ENCODE data around the gene CTRB1. TPM values are rescaled to one million over a fixed set of nuclear protein-coding genes. Genes with fewer than 3 reads are reported as not detected.

Gene CTRB1
- total and polyA plus RNA-seq, 2 of the 13 experiments (the other 11 are each of a cell fraction or from before 2014, with no cell fraction given), result not detected

- 5% methylated on average over 21 of the region's 25 CpGs for WGBS (ENCODE audit: low lambda C conversion rate)
- Histone ChIP-seq H3K27me3 (ENCODE audit: control insufficient read depth in 1 of 2, insufficient read depth in 2 of 2, low read length in 2 of 2) (no peaks in the 10 kb centered on the region), H4K20me1 (ENCODE audit: insufficient read depth, low read length) (peaks cover 16% of the 10 kb centered on the region; the same call in 1 of the 2 replicates), H3K4me3 (replicated peaks in 1 of 3; ENCODE audit: insufficient read depth in 1 of 3, low read depth in 2 of 3, low read length in 3 of 3) (peak overlapping the region; percentile 11 to 63 (median 25); a peak in 5 of 6 replicates), H3K4me2 (ENCODE audit: low read depth, low read length) (peak overlapping the region; percentile 84), H3K9ac (ENCODE audit: insufficient read depth, low read depth, low read length) (peak overlapping the region; percentile 99), H3K36me3 (replicated peaks in 1 of 2; ENCODE audit: control insufficient read depth in 1 of 2, insufficient read depth in 2 of 2, low read length in 2 of 2) (peaks cover 22 to 32% of the 10 kb centered on the region in 2 experiments), H3K27ac (ENCODE audit: extremely low read length, insufficient read depth, low read length) (peak overlapping the region; percentile 97), H3K79me2 (ENCODE audit: insufficient read depth, low read length) (peaks cover 84% of the 10 kb centered on the region), H2AFZ (ENCODE audit: low read length) (no peak overlapping the region), H3K4me1 (ENCODE audit: insufficient read depth, low read length) (peaks cover 85% of the 10 kb centered on the region), H3K9me3 (ENCODE audit: low read length) (no peaks in the 10 kb centered on the region)
- in situ Hi-C loops (cut with HindIII; ENCODE audit: extremely low pct_ligation_motif_present, low pct_unique_long_range_greater_than_20kb), result no loop called here
- ChIA-PET POLR2A (interaction anchor here (0.9 to 14.7 kb wide), 23 partner anchors 8 to 219 kb away, joined by 3 to 312 read pairs (median 5); partner anchors contain the start of genes CTRB1 and TMEM170A), CTCF (ENCODE audit: low intra/inter-chr PET ratio, low total read pairs) (no interaction called here)
- intact Hi-C loops (cut with micrococcal nuclease; ENCODE audit: unreplicated experiment), result loop anchor here (1.0 to 5.0 kb wide), 4 partner anchors 11 to 248 kb away; partner anchors contain the start of gene ZNRF1
- FAIRE-seq (peak; percentile 88), ATAC-seq (peak; percentile 80), DNase-seq (ENCODE audit: low spot score) (peak; percentile 99)
- TSS peak; percentile 90 for BruUV-seq (replicated peaks)
- TF ChIP-seq TP53 (CRISPR knock-in tag; conservative IDR thresholded peaks at IDR 0.05) (peak; percentile 87; the same call in 1 of the 2 replicates), ZNF878 (CRISPR knock-in tag; IDR thresholded peaks at IDR 0.05) (peak; percentile 94; the same call in 1 of the 2 replicates), KDM6A (CRISPR knock-in tag; IDR thresholded peaks at IDR 0.05; ENCODE audit: low read depth) (peak; percentile 94), ZNF550 (CRISPR knock-in tag; IDR thresholded peaks at IDR 0.05; ENCODE audit: borderline replicate concordance) (peak; percentile 66; the same call in 1 of the 2 replicates), ESRRA (CRISPR knock-in tag; IDR thresholded peaks at IDR 0.05; ENCODE audit: low read depth) (peak; percentile 63), CTCF (CRISPR knock-in tag; IDR thresholded peaks at IDR 0.05) (peak; percentile 32), LCORL (IDR thresholded peaks at IDR 0.05) (no peak; the same call in 1 of the 2 replicates), LCORL (CRISPR knock-in tag; IDR thresholded peaks at IDR 0.05) (peak; percentile 99), ZNF20 (CRISPR knock-in tag; IDR thresholded peaks at IDR 0.05) (peak; percentile 65; the same call in 1 of the 2 replicates), ZNF740 (CRISPR knock-in tag; IDR thresholded peaks at IDR 0.05) (no peak; the same call in 1 of the 2 replicates), MAF1 (CRISPR knock-in tag; IDR thresholded peaks at IDR 0.05; ENCODE audit: borderline replicate concordance) (no peak), ZNF775 (CRISPR knock-in tag; IDR thresholded peaks at IDR 0.05; ENCODE audit: borderline replicate concordance) (0 out of 2 replicates have a peak, but pooled peaks have one; percentile 80), HOMEZ (CRISPR knock-in tag; IDR thresholded peaks at IDR 0.05; ENCODE audit: low read depth) (no peak), ZNF703 (CRISPR knock-in tag; IDR thresholded peaks at IDR 0.05; ENCODE audit: borderline replicate concordance) (0 out of 2 replicates have a peak, but pooled peaks have one; percentile 27), ZUFSP (CRISPR knock-in tag; IDR thresholded peaks at IDR 0.05; ENCODE audit: borderline replicate concordance) (no peak), ZNF660 (CRISPR knock-in tag; IDR thresholded peaks at IDR 0.05; ENCODE audit: borderline replicate concordance, low read depth) (peak; percentile 56; the same call in 1 of the 2 replicates)
Observed at GRCh38 chr16:75244844-75245758, 26.3 kb downstream of the CTRB1 start.
